HL-60 (cell line): ENCODE measurements around the gene SOX5.

ENCODE experiments used
- DNase-seq, 2 experiments: peaks; one replicate each; pipeline ENCODE4 v3.0.0-alpha.2; 2010 to 2020; ENCODE audit warnings: low read depth in 1 of 2, low spot score in 1 of 2
- H3K27ac ChIP-seq: fragments of 250-450 bp; sonication (Bioruptor Pico); replicated peaks from 2 replicates; pipeline ENCODE4 v1.5.1; 2020; ENCODE audit warnings: mild to moderate bottlenecking, moderate library complexity
- H3K27me3 ChIP-seq: fragments of 250-450 bp; sonication (Bioruptor Pico); 2 replicates; pipeline ENCODE4 v1.5.1; 2021; ENCODE audit warnings: mild to moderate bottlenecking, moderate library complexity; ENCODE audit not compliant: insufficient read depth, poor library complexity, severe bottlenecking
- H3K4me3 ChIP-seq: replicated peaks from 2 replicates; pipeline ENCODE4 v1.5.1; 2011; ENCODE audit warnings: mild to moderate bottlenecking, control low read depth, low read length; ENCODE audit not compliant: insufficient read depth
- GABPA ChIP-seq: IDR thresholded peaks from 2 replicates; pipeline ENCODE4 v1.6.1; 2012; ENCODE audit warnings: low read depth
- POLR2AphosphoS5 ChIP-seq: IDR thresholded peaks from 2 replicates; pipeline ENCODE4 v1.6.1; 2012; ENCODE audit warnings: low read depth
- SPI1 ChIP-seq: IDR thresholded peaks from 2 replicates; pipeline ENCODE4 v1.6.1; 2012; ENCODE audit warnings: low read depth, mild to moderate bottlenecking, borderline replicate concordance
- TF ChIP-seq, protein P1 (sequence below): IDR thresholded peaks from one replicate; pipeline ENCODE4 v1.5.1; 2011; ENCODE audit warnings: low read length, control low read depth, inconsistent platforms; ENCODE audit not compliant: insufficient read depth
- TF ChIP-seq, protein P2 (sequence below): IDR thresholded peaks from 2 replicates; pipeline ENCODE4 v1.6.1; 2012; ENCODE audit warnings: low read depth; ENCODE audit not compliant: insufficient replicate concordance

The SOX5 gene

DNA sequence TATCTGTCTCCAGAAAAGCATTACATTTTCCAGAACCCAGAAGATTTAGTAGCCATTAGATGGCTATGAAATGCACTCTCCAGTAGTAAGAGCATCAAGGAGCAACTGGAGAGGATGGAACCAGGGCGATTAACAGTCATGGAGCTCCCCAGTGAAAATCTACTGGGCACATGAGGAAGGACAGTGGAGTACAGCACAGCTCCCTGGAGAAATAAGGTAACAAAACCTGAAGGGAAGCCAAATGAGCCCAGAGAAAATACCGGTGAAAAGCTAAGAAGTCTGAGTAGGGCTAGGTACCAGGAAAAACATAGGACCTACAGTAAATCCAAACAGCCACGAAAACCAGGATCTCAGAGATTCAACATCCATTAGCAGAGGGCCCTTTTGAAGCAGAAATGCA, 21.6 kb downstream of the SOX5 start:
- Histone ChIP-seq H3K27ac (no peak overlapping the region), H3K27me3 (no peaks in the 10 kb centered on the region), H3K4me3 (no peak overlapping the region)
- no peak for DNase-seq
- no peak for TF ChIP-seq SPI1
- TF ChIP-seq GABPA, result no peak

DNA sequence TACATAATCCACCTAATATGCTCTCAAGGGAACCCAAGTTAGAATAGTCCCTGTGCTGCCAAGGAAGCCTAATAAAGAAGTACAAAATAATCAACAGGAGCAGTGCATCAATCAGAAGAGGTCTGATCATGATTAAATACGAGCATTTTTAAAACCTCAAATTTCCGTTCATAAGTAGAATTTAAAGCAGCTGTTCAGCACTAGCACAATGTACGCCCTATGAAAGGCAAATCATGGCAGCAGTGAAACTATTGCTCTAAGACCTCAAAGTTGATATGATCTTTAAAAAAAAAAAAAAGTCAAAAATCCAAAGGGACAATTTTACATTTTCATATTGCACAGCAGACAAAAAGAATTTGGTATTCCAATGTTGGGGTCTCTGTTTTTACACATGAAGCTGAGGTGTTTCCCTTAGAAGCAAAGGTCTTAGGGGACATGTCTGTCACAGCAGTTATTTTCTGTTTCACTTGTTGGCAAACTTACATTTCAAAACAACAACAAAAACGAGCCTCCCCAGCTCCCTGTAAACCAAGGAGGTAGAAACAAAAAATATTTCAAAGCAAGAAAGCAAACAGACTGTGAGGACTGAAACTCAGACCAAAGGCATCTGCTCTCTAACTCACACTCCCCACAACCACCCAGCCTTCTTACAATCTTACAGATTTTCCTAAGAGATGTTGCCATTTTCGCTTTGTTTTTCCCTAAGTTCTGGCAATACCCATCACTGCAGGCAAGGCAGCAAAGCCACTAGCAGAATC, 28.2 kb downstream of the SOX5 start:
- no peak for DNase-seq
- Histone ChIP-seq H3K4me3 (no peak overlapping the region), H3K27me3 (no peaks in the 10 kb centered on the region), H3K27ac (no peak overlapping the region)
- TF ChIP-seq, protein P1, sequence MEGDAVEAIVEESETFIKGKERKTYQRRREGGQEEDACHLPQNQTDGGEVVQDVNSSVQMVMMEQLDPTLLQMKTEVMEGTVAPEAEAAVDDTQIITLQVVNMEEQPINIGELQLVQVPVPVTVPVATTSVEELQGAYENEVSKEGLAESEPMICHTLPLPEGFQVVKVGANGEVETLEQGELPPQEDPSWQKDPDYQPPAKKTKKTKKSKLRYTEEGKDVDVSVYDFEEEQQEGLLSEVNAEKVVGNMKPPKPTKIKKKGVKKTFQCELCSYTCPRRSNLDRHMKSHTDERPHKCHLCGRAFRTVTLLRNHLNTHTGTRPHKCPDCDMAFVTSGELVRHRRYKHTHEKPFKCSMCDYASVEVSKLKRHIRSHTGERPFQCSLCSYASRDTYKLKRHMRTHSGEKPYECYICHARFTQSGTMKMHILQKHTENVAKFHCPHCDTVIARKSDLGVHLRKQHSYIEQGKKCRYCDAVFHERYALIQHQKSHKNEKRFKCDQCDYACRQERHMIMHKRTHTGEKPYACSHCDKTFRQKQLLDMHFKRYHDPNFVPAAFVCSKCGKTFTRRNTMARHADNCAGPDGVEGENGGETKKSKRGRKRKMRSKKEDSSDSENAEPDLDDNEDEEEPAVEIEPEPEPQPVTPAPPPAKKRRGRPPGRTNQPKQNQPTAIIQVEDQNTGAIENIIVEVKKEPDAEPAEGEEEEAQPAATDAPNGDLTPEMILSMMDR, result no peak
- TF ChIP-seq SPI1 (no peak), POLR2AphosphoS5 (no peak), GABPA (no peak)
- TF ChIP-seq, protein P2, sequence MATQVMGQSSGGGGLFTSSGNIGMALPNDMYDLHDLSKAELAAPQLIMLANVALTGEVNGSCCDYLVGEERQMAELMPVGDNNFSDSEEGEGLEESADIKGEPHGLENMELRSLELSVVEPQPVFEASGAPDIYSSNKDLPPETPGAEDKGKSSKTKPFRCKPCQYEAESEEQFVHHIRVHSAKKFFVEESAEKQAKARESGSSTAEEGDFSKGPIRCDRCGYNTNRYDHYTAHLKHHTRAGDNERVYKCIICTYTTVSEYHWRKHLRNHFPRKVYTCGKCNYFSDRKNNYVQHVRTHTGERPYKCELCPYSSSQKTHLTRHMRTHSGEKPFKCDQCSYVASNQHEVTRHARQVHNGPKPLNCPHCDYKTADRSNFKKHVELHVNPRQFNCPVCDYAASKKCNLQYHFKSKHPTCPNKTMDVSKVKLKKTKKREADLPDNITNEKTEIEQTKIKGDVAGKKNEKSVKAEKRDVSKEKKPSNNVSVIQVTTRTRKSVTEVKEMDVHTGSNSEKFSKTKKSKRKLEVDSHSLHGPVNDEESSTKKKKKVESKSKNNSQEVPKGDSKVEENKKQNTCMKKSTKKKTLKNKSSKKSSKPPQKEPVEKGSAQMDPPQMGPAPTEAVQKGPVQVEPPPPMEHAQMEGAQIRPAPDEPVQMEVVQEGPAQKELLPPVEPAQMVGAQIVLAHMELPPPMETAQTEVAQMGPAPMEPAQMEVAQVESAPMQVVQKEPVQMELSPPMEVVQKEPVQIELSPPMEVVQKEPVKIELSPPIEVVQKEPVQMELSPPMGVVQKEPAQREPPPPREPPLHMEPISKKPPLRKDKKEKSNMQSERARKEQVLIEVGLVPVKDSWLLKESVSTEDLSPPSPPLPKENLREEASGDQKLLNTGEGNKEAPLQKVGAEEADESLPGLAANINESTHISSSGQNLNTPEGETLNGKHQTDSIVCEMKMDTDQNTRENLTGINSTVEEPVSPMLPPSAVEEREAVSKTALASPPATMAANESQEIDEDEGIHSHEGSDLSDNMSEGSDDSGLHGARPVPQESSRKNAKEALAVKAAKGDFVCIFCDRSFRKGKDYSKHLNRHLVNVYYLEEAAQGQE, result no peak

DNA sequence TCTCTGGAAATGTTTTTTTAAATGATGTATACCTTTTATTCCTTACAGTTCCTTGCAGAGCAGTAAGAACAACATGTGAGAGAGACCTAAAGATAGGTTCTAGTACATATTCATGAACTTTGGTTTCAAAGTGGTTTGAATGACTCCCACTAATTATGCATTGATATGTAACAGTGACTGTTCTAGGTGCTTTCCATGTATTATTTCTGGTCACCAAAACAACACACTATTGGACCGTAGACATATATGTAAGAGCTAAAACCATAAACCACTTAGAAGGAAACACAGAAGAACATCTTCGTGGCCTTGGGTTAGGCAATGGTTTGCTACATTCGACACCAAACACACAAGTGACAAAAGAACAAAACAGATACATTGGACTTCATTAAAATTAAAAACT, 37.9 kb downstream of the SOX5 start:
- Histone ChIP-seq H3K27ac (no peak overlapping the region), H3K4me3 (no peak overlapping the region), H3K27me3 (no peaks in the 10 kb centered on the region)
- no peak for TF ChIP-seq SPI1
- TF ChIP-seq, protein P2, result no peak
- TF ChIP-seq POLR2AphosphoS5, result no peak
- TF ChIP-seq, protein P1, result no peak
- no peak for TF ChIP-seq GABPA
- DNase-seq, result no peak

DNA sequence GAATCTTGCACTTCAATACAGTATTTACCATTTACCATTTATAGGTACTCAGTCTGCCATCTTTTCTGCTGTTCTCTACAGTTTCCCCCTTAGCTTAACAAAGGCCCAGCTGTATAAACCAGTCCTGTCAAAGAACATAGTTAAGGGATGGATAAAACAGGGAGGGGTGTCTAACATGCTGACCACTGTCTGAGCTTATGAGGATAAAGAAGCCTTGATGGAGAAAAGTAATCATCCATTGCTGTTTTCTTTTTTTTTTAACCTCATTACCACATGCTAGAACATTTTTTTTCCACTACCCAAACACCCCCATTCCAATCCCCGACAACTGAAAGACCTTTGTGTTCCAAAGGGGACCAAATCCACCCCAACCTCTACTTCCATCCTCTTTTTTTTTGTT, 39.9 kb downstream of the SOX5 start:
- no peak for TF ChIP-seq POLR2AphosphoS5
- TF ChIP-seq SPI1, result no peak
- TF ChIP-seq, protein P1, result no peak
- no peak for TF ChIP-seq GABPA
- TF ChIP-seq, protein P2, result no peak
- Histone ChIP-seq H3K27me3 (no peaks in the 10 kb centered on the region), H3K27ac (no peak overlapping the region), H3K4me3 (no peak overlapping the region)
- no peak for DNase-seq
